Measurements from ENCODE around the gene EPHB1.

DNA sequence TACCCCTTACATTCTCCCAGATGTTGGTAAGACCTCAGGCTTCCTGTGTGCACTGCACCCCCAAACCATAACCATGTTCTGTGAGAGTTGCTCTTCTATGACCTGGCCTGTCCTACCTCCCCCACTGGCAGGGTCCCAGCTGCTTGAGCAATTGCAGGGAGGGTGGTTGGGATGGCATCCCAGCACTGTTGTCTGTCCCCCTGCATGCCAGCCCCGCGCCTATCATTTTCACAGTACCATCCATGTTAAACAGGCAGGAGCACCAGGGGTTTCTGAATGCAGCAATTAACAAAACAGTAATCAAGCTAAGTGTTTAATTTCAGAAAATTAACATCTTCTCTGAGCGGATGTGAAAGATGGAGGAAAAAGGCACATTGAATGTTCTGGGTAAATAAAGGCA, 345.5 kb downstream of the EPHB1 start:
- TF ChIP-seq, protein P1, sequence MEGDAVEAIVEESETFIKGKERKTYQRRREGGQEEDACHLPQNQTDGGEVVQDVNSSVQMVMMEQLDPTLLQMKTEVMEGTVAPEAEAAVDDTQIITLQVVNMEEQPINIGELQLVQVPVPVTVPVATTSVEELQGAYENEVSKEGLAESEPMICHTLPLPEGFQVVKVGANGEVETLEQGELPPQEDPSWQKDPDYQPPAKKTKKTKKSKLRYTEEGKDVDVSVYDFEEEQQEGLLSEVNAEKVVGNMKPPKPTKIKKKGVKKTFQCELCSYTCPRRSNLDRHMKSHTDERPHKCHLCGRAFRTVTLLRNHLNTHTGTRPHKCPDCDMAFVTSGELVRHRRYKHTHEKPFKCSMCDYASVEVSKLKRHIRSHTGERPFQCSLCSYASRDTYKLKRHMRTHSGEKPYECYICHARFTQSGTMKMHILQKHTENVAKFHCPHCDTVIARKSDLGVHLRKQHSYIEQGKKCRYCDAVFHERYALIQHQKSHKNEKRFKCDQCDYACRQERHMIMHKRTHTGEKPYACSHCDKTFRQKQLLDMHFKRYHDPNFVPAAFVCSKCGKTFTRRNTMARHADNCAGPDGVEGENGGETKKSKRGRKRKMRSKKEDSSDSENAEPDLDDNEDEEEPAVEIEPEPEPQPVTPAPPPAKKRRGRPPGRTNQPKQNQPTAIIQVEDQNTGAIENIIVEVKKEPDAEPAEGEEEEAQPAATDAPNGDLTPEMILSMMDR (IDR thresholded peaks at IDR 0.05) = no peak
- no peak for TF ChIP-seq POLR2A (IDR thresholded peaks at IDR 0.05)
